K562 (cell line): ENCODE data around the gene SURF6. TPM values are rescaled to one million over a fixed set of nuclear protein-coding genes. Genes with fewer than 3 reads are reported as not detected.

Experiments
- ATF1 ChIP-seq, 2 experiments: fragments of 450-650 bp in 1 of 2; IDR thresholded peaks; 2 replicates each; pipeline ENCODE4 v1.6.1; 2016; ENCODE audit warnings: missing compliant biosample characterization in 1 of 2, missing genetic modification characterization in 1 of 2
- CBFA2T3 ChIP-seq: fragments of 450-650 bp; IDR thresholded peaks from 2 replicates; pipeline ENCODE4 v1.6.1; 2017
- CC2D1A ChIP-seq: fragments of 450-650 bp; IDR thresholded peaks from 2 replicates; pipeline ENCODE4 v1.6.1; 2017; ENCODE audit warnings: mild to moderate bottlenecking
- ETV6 ChIP-seq, 3 experiments: fragments of 150-350 bp in 1 of 3; sonication (generic) in 1 of 3; formaldehyde crosslinking in 1 of 3; IDR thresholded peaks; 2 replicates each; pipeline versions ENCODE4 v1.6.1 to v1.8.0; 2014 to 2022; ENCODE audit warnings: borderline replicate concordance in 2 of 3, low read depth in 2 of 3, antibody characterized with exemption in 1 of 3, low read length in 1 of 3, mild to moderate bottlenecking in 1 of 3, missing genetic modification reagents in 1 of 3
- GTF2F1 ChIP-seq: IDR thresholded peaks from 2 replicates; pipeline ENCODE4 v1.6.1; 2011; ENCODE audit warnings: low read depth, low read length, improper control_type of control experiment
- HEY1 ChIP-seq: fragments of 250-450 bp; sonication (Bioruptor Pico); IDR thresholded peaks from 2 replicates; pipeline ENCODE4 v1.5.0; 2020; ENCODE audit warnings: mild to moderate bottlenecking, moderate library complexity, borderline replicate concordance
- LARP7 ChIP-seq: fragments of 450-650 bp; IDR thresholded peaks from 2 replicates; pipeline ENCODE4 v1.6.1; 2016
- NCOA1 ChIP-seq: fragments of 450-650 bp; IDR thresholded peaks from 2 replicates; pipeline ENCODE4 v1.6.1; 2016; ENCODE audit warnings: low read depth
- NCOA6 ChIP-seq: fragments of 450-650 bp; IDR thresholded peaks from 2 replicates; pipeline ENCODE4 v1.6.1; 2017; ENCODE audit warnings: mild to moderate bottlenecking
- NEUROD1 ChIP-seq: fragments of 150-350 bp; IDR thresholded peaks from 2 replicates; pipeline ENCODE4 v1.6.1; 2014; ENCODE audit warnings: borderline replicate concordance, low read length, low read depth; ENCODE audit not compliant: partially characterized antibody
- NFE2 ChIP-seq: IDR thresholded peaks from 2 replicates; pipeline ENCODE4 v1.6.1; 2014; ENCODE audit warnings: antibody characterized with exemption, low read depth
- NFRKB ChIP-seq: fragments of 450-650 bp; IDR thresholded peaks from 2 replicates; pipeline ENCODE4 v1.6.1; 2016; ENCODE audit warnings: low read depth
- SAP30 ChIP-seq: fragments of 200-600 bp; sonication (generic); IDR thresholded peaks from 2 replicates; pipeline ENCODE4 v1.6.1; 2012; ENCODE audit warnings: borderline replicate concordance, low read depth, mild to moderate bottlenecking, moderate library complexity, low read length, control low read depth, inconsistent platforms; ENCODE audit not compliant: insufficient read depth, poor library complexity, severe bottlenecking
- SPI1 ChIP-seq: IDR thresholded peaks from 2 replicates; pipeline ENCODE4 v1.6.1; 2011; ENCODE audit warnings: low read depth, low read length, control low read depth, borderline replicate concordance
- XRCC5 ChIP-seq: fragments of 200-400 bp; formaldehyde crosslinking; IDR thresholded peaks from 2 replicates; pipeline ENCODE4 v1.6.1; 2017; ENCODE audit warnings: low read depth, mild to moderate bottlenecking, low read length
- ZFP36 ChIP-seq: fragments of 150-350 bp; IDR thresholded peaks from 2 replicates; pipeline ENCODE4 v1.6.1; 2018; ENCODE audit warnings: low read length, low read depth; ENCODE audit not compliant: partially characterized antibody
- ZNF354B ChIP-seq: fragments of 250-450 bp; sonication (Bioruptor Pico); IDR thresholded peaks from 2 replicates; pipeline ENCODE4 v1.4.0; 2020
- polyA plus RNA-seq, 8 experiments: library from polyadenylated mRNA; depleted of rRNA in 4 of 8; stranded (reverse) in 5 of 8; unstranded in 3 of 8; fragments of >200 nt; fragmentation: Nextera tagmentation in 2 of 8; fragmentation: Illumina TruSeq in 1 of 8; extraction: Ambion mirVana in 2 of 8; extraction: Trizol in 1 of 8; gene quantifications; 2 replicates each; pipeline versions ENCODE4 v1.2.1 to v1.2.3, GENCODE V29; 2011 to 2014; ENCODE audit warnings: inconsistent platforms in 1 of 8, missing spikeins in 1 of 8
- total RNA-seq, 7 experiments: library from RNA; depleted of rRNA in 6 of 7; stranded (reverse); fragments of >200 nt in 6 of 7; fragmentation: Illumina TruSeq in 2 of 7; extraction: Trizol in 2 of 7; gene quantifications; 2 replicates each; pipeline versions ENCODE4 v1.2.1 to v1.2.3, GENCODE V29; 2011 to 2021; ENCODE audit warnings: low replicate concordance in 1 of 7
- TF ChIP-seq, protein P1 (sequence below): sonication (generic); formaldehyde crosslinking; IDR thresholded peaks from 2 replicates; pipeline ENCODE4 v1.8.0; 2022; ENCODE audit warnings: missing genetic modification reagents, mild to moderate bottlenecking, borderline replicate concordance
- TF ChIP-seq, protein P2 (sequence below): fragments of 450-650 bp; formaldehyde crosslinking; IDR thresholded peaks from 2 replicates; pipeline ENCODE4 v1.4.0; 2020; ENCODE audit warnings: mild to moderate bottlenecking, moderate library complexity
- TF ChIP-seq, protein P3 (sequence below): fragments of 150-350 bp; conservative IDR thresholded peaks from 2 replicates; pipeline ENCODE4 v1.6.1; 2014; ENCODE audit warnings: low read length
- TF ChIP-seq, protein P4 (sequence below): fragments of 250-450 bp; sonication (Bioruptor Pico); IDR thresholded peaks from 2 replicates; pipeline ENCODE4 v1.8.0; 2021; ENCODE audit warnings: moderate library complexity, mild to moderate bottlenecking, inconsistent platforms

Gene SURF6
- total and polyA plus RNA-seq, 9 of the 15 experiments (the other 6 are each of a cell fraction or from before 2014, with no cell fraction given), result 1.4 to 68.3 (median 14.7) TPM

DNA sequence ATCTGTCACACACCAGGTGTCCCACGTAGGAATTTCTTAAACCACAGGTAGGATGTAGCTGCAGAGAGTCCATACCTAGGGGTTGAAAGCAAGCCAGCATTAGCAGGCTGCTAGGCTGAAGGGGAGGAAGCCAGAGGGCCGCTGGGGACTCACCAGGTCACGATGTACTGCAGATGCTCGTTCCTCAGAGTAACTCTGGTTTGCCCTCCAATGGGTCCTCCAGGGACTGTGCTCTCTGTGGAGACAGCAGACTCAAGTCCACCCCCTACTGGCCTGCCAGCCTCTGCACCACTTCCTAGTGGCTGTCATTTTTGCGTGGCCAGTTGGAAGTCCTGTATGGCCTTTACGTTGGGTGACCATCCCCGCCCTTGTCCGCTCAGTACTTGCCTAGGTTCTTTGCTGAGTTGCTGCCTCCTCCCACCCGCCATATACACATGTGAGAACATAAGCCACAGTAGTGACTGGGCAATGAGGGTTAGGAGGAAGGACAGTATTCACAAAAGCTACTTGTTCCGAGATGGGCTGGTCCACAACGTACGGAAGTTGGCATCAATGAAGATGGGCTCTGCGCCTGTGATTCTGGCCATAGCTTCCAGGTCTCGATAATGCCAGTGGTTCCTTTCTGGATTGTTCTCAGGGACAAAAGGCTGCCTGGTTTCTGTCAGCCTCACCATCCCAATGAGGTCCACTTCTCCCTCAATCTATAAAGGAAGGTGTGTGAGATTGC is 16.1 kb upstream of the SURF6 start (continued):
- no peak for TF ChIP-seq ETV6 (IDR thresholded peaks at IDR 0.05; ENCODE audit: borderline replicate concordance in 1 of 2, low read depth in 2 of 2, low read length in 1 of 2)
- TF ChIP-seq ETV6 (CRISPR knock-in tag; IDR thresholded peaks at IDR 0.05; ENCODE audit: borderline replicate concordance), result no peak
- peak; percentile 76; the same call in 1 of the 2 replicates for TF ChIP-seq XRCC5
- no peak for TF ChIP-seq NCOA6
- no peak for TF ChIP-seq NFRKB
- 0 out of 2 replicates have a peak, but pooled peaks have one; percentile 44 for TF ChIP-seq LARP7
- TF ChIP-seq ZFP36, result no peak
- TF ChIP-seq GTF2F1, result 0 out of 2 replicates have a peak, but pooled peaks have one; percentile 16
- no peak for TF ChIP-seq ATF1 (CRISPR knock-in tag; IDR thresholded peaks at IDR 0.05)
- TF ChIP-seq ATF1 (tag; IDR thresholded peaks at IDR 0.05), result 0 out of 2 replicates have a peak, but pooled peaks have one; percentile 10
- TF ChIP-seq SAP30, result no peak
- peak; percentile 27; the same call in 1 of the 2 replicates for TF ChIP-seq CC2D1A
- TF ChIP-seq ZNF354B (CRISPR knock-in tag), result no peak
- no peak for TF ChIP-seq NCOA1
- TF ChIP-seq NFE2, result no peak
- TF ChIP-seq, protein P1, sequence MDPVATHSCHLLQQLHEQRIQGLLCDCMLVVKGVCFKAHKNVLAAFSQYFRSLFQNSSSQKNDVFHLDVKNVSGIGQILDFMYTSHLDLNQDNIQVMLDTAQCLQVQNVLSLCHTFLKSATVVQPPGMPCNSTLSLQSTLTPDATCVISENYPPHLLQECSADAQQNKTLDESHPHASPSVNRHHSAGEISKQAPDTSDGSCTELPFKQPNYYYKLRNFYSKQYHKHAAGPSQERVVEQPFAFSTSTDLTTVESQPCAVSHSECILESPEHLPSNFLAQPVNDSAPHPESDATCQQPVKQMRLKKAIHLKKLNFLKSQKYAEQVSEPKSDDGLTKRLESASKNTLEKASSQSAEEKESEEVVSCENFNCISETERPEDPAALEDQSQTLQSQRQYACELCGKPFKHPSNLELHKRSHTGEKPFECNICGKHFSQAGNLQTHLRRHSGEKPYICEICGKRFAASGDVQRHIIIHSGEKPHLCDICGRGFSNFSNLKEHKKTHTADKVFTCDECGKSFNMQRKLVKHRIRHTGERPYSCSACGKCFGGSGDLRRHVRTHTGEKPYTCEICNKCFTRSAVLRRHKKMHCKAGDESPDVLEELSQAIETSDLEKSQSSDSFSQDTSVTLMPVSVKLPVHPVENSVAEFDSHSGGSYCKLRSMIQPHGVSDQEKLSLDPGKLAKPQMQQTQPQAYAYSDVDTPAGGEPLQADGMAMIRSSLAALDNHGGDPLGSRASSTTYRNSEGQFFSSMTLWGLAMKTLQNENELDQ (CRISPR knock-in tag), result 0 out of 2 replicates have a peak, but pooled peaks have one; percentile 25
- no peak for TF ChIP-seq CBFA2T3
- TF ChIP-seq, protein P2, sequence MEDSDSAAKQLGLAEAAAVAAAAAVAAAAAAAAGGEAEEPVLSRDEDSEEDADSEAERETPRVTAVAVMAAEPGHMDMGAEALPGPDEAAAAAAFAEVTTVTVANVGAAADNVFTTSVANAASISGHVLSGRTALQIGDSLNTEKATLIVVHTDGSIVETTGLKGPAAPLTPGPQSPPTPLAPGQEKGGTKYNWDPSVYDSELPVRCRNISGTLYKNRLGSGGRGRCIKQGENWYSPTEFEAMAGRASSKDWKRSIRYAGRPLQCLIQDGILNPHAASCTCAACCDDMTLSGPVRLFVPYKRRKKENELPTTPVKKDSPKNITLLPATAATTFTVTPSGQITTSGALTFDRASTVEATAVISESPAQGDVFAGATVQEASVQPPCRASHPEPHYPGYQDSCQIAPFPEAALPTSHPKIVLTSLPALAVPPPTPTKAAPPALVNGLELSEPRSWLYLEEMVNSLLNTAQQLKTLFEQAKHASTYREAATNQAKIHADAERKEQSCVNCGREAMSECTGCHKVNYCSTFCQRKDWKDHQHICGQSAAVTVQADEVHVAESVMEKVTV, result no peak
- no peak for TF ChIP-seq HEY1 (CRISPR knock-in tag)
- TF ChIP-seq NEUROD1, result peak; percentile 44
- TF ChIP-seq, protein P3, sequence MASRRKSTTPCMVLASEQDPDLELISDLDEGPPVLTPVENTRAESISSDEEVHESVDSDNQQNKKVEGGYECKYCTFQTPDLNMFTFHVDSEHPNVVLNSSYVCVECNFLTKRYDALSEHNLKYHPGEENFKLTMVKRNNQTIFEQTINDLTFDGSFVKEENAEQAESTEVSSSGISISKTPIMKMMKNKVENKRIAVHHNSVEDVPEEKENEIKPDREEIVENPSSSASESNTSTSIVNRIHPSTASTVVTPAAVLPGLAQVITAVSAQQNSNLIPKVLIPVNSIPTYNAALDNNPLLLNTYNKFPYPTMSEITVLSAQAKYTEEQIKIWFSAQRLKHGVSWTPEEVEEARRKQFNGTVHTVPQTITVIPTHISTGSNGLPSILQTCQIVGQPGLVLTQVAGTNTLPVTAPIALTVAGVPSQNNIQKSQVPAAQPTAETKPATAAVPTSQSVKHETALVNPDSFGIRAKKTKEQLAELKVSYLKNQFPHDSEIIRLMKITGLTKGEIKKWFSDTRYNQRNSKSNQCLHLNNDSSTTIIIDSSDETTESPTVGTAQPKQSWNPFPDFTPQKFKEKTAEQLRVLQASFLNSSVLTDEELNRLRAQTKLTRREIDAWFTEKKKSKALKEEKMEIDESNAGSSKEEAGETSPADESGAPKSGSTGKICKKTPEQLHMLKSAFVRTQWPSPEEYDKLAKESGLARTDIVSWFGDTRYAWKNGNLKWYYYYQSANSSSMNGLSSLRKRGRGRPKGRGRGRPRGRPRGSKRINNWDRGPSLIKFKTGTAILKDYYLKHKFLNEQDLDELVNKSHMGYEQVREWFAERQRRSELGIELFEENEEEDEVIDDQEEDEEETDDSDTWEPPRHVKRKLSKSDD, result 0 out of 2 replicates have a peak, but pooled peaks have one; percentile 24
- TF ChIP-seq, protein P4, sequence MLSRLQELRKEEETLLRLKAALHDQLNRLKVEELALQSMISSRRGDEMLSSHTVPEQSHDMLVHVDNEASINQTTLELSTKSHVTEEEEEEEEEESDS (CRISPR knock-in tag), result no peak
- TF ChIP-seq SPI1, result peak; percentile 16; the same call in 1 of the 2 replicates
